DND-41 (cell line): ENCODE results near the gene DPEP3.
"Not testable (repeated sequence)": the region's sequence is repeated elsewhere in the genome, so short reads cannot be mapped to it uniquely, and the experiment has no call there.

Source experiments
- ATAC-seq: fragments of 200-7000 bp; cut with Tn5 transposase; 3 replicates; pipeline ENCODE4 v1.9.1; 2021; ENCODE audit warnings: low read depth; ENCODE audit not compliant: insufficient read depth
- DNase-seq: peaks from one replicate; pipeline ENCODE4 v3.0.0-alpha.2; 2020
- H2AFZ ChIP-seq: 2 replicates; pipeline ENCODE4 v1.6.0; 2012; ENCODE audit warnings: low read depth, low read length
- H3K27ac ChIP-seq: 2 replicates; pipeline ENCODE4 v1.5.1; 2012; ENCODE audit warnings: low read length, inconsistent platforms
- H3K27me3 ChIP-seq: fragments of 200-600 bp; sonication (generic); 2 replicates; pipeline ENCODE4 v1.6.0; 2012; ENCODE audit warnings: low read length, mild to moderate bottlenecking, inconsistent platforms; ENCODE audit not compliant: insufficient read depth, poor library complexity
- H3K36me3 ChIP-seq: 2 replicates; pipeline ENCODE4 v1.5.1; 2012; ENCODE audit warnings: low read length, inconsistent platforms; ENCODE audit not compliant: insufficient read depth
- H3K4me1 ChIP-seq: 2 replicates; pipeline ENCODE4 v1.5.1; 2012; ENCODE audit warnings: mild to moderate bottlenecking, low read length; ENCODE audit not compliant: insufficient read depth
- H3K4me2 ChIP-seq: 2 replicates; pipeline ENCODE4 v1.6.0; 2012; ENCODE audit warnings: mild to moderate bottlenecking, moderate library complexity, low read length, inconsistent platforms; ENCODE audit not compliant: insufficient read depth
- H3K4me3 ChIP-seq, 2 experiments: fragments of 200-600 bp in 1 of 2; shearing (Covaris generic) in 1 of 2; 2 replicates each; pipeline ENCODE4 v1.5.1; 2012 to 2016; ENCODE audit warnings: inconsistent platforms in 2 of 2, low read length in 2 of 2, mild to moderate bottlenecking in 2 of 2, low read depth in 1 of 2, moderate library complexity in 1 of 2
- H3K79me2 ChIP-seq: 2 replicates; pipeline ENCODE4 v1.6.0; 2012; ENCODE audit warnings: low read length, inconsistent platforms; ENCODE audit not compliant: insufficient read depth
- H3K9ac ChIP-seq: 2 replicates; pipeline ENCODE4 v1.6.0; 2012; ENCODE audit warnings: low read depth, mild to moderate bottlenecking, inconsistent platforms, low read length, moderate library complexity
- H3K9me3 ChIP-seq: 2 replicates; pipeline ENCODE4 v1.5.1; 2012; ENCODE audit warnings: low read length, moderate library complexity, mild to moderate bottlenecking, inconsistent platforms; ENCODE audit not compliant: insufficient read depth, severe bottlenecking
- H4K20me1 ChIP-seq: 2 replicates; pipeline ENCODE4 v1.6.0; 2012; ENCODE audit warnings: low read length; ENCODE audit not compliant: insufficient read depth
- CTCF ChIP-seq: IDR thresholded peaks from 2 replicates; pipeline ENCODE4 v1.5.1; 2012; ENCODE audit warnings: borderline replicate concordance, low read length, moderate library complexity, mild to moderate bottlenecking; ENCODE audit not compliant: poor library complexity, severe bottlenecking; ENCODE audit errors: extremely low read depth
- EZH2 ChIP-seq: IDR thresholded peaks from 3 replicates; pipeline ENCODE4 v1.6.1; 2012; ENCODE audit warnings: borderline replicate concordance, low read depth, mild to moderate bottlenecking, moderate library complexity, low read length, inconsistent platforms; ENCODE audit not compliant: severe bottlenecking

DPEP3 gene

GRCh38 chr16:67977005-67977404 lies 3.3 kb downstream of the DPEP3 start:
- Histone ChIP-seq H4K20me1 (no peaks in the 10 kb centered on the region), H3K4me1 (no peaks in the 10 kb centered on the region), H3K4me2 (no peak overlapping the region), H3K27me3 (no peaks in the 10 kb centered on the region), H3K79me2 (no peaks in the 10 kb centered on the region), H2AFZ (no peak overlapping the region), H3K36me3 (no peaks in the 10 kb centered on the region), H3K27ac (no peak overlapping the region), H3K9ac (no peak overlapping the region; the same call in 1 of the 2 replicates), H3K4me3 (no peak overlapping the region), H3K9me3 (no peaks in the 10 kb centered on the region)
- ATAC-seq, result no peak
- TF ChIP-seq CTCF (no peak), EZH2 (no peak)
- DNase-seq, result no peak

GRCh38 chr16:67976205-67976604 lies 4.1 kb downstream of the DPEP3 start:
- H2AFZ ChIP-seq, result no peak overlapping the region
- no peak for TF ChIP-seq CTCF
- no peak for TF ChIP-seq EZH2
- no peak overlapping the region for H3K27ac ChIP-seq

GRCh38 chr16:67975321-67976105 lies 4.8 kb downstream of the DPEP3 start:
- Histone ChIP-seq H3K36me3 (no peaks in the 10 kb centered on the region), H3K27me3 (no peaks in the 10 kb centered on the region), H3K4me3 (no peak overlapping the region), H2AFZ (no peak overlapping the region), H3K79me2 (no peaks in the 10 kb centered on the region), H3K9ac (no peak overlapping the region), H3K9me3 (no peaks in the 10 kb centered on the region), H3K4me1 (no peaks in the 10 kb centered on the region), H3K4me2 (no peak overlapping the region), H3K27ac (no peak overlapping the region), H4K20me1 (no peaks in the 10 kb centered on the region)
- DNase-seq (no peak), ATAC-seq (no peak)
- no peak for TF ChIP-seq CTCF
- no peak for TF ChIP-seq EZH2

More at GRCh38 chr16:67976205-67976604, 4.1 kb downstream of the DPEP3 start:
- no peaks in the 10 kb centered on the region for H4K20me1 ChIP-seq
- H3K9ac ChIP-seq, result no peak overlapping the region
- ATAC-seq, result no peak
- no peaks in the 10 kb centered on the region for H3K4me1 ChIP-seq
- H3K4me3 ChIP-seq, result no peak overlapping the region
- H3K9me3 ChIP-seq, result no peaks in the 10 kb centered on the region
- no peak overlapping the region for H3K4me2 ChIP-seq
- DNase-seq, result no peak
- no peaks in the 10 kb centered on the region for H3K36me3 ChIP-seq
- no peaks in the 10 kb centered on the region for H3K79me2 ChIP-seq
- H3K27me3 ChIP-seq, result no peaks in the 10 kb centered on the region

- not testable (repeated sequence) for H3K4me3 ChIP-seq, H3K9me3 ChIP-seq, ATAC-seq, H3K4me2 ChIP-seq, H3K9ac ChIP-seq, H2AFZ ChIP-seq, DNase-seq, H3K27me3 ChIP-seq, H3K79me2 ChIP-seq, H3K36me3 ChIP-seq, H4K20me1 ChIP-seq, H3K27ac ChIP-seq
- H3K4me1 ChIP-seq, result peaks cover 14% of the 10 kb centered on the region
Observed at GRCh38 chr16:67972285-67972684, 8.0 kb downstream of the DPEP3 start.
